ENCODE measurements around the gene SLC10A7. TPM values are rescaled to one million over a fixed set of nuclear protein-coding genes. Genes with fewer than 3 reads are reported as not detected.
A peak's percentile ranks its signal among the peaks of the same experiment; 100 is the strongest.

Gene SLC10A7
- total and polyA plus RNA-seq, 9 of the 15 experiments (the other 6 are each of a cell fraction or from before 2014, with no cell fraction given) = 6.4 to 22.8 (median 16.1) TPM

- TF ChIP-seq, protein P1, sequence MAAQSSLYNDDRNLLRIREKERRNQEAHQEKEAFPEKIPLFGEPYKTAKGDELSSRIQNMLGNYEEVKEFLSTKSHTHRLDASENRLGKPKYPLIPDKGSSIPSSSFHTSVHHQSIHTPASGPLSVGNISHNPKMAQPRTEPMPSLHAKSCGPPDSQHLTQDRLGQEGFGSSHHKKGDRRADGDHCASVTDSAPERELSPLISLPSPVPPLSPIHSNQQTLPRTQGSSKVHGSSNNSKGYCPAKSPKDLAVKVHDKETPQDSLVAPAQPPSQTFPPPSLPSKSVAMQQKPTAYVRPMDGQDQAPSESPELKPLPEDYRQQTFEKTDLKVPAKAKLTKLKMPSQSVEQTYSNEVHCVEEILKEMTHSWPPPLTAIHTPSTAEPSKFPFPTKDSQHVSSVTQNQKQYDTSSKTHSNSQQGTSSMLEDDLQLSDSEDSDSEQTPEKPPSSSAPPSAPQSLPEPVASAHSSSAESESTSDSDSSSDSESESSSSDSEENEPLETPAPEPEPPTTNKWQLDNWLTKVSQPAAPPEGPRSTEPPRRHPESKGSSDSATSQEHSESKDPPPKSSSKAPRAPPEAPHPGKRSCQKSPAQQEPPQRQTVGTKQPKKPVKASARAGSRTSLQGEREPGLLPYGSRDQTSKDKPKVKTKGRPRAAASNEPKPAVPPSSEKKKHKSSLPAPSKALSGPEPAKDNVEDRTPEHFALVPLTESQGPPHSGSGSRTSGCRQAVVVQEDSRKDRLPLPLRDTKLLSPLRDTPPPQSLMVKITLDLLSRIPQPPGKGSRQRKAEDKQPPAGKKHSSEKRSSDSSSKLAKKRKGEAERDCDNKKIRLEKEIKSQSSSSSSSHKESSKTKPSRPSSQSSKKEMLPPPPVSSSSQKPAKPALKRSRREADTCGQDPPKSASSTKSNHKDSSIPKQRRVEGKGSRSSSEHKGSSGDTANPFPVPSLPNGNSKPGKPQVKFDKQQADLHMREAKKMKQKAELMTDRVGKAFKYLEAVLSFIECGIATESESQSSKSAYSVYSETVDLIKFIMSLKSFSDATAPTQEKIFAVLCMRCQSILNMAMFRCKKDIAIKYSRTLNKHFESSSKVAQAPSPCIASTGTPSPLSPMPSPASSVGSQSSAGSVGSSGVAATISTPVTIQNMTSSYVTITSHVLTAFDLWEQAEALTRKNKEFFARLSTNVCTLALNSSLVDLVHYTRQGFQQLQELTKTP (IDR thresholded peaks at IDR 0.05; ENCODE audit: low read depth in 1 of 2, partially characterized antibody in 2 of 2) = peak in 1 of 2 experiments; percentile 49
- 0 out of 2 replicates have a peak, but pooled peaks have one; percentile 12 for TF ChIP-seq FOXM1 (IDR thresholded peaks at IDR 0.05; ENCODE audit: low read depth)
- no peak for TF ChIP-seq FOXM1 (CRISPR knock-in tag; IDR thresholded peaks at IDR 0.05; ENCODE audit: low read depth)
- TF ChIP-seq SIN3A (IDR thresholded peaks at IDR 0.05; ENCODE audit: borderline replicate concordance in 2 of 2, control insufficient read depth in 1 of 2, low read depth in 2 of 2, low read length in 2 of 2) = 0 out of 4 replicates have a peak, but pooled peaks of 1 of the 2 experiments have one; percentile 33
- no peak for TF ChIP-seq ZFPM2 (CRISPR knock-in tag; IDR thresholded peaks at IDR 0.05)
- TF ChIP-seq TAF7 (tag; IDR thresholded peaks at IDR 0.05) = peak; percentile 61; the same call in 1 of the 2 replicates
- TF ChIP-seq ZNF431 (CRISPR knock-in tag; IDR thresholded peaks at IDR 0.05) = peak; percentile 48; the same call in 1 of the 2 replicates
- TF ChIP-seq SPI1 (IDR thresholded peaks at IDR 0.05; ENCODE audit: borderline replicate concordance, low read depth, low read length) = no peak
- 0 out of 2 replicates have a peak, but pooled peaks have one; percentile 10 for TF ChIP-seq RNF2 (IDR thresholded peaks at IDR 0.05)
- TF ChIP-seq, protein P2, sequence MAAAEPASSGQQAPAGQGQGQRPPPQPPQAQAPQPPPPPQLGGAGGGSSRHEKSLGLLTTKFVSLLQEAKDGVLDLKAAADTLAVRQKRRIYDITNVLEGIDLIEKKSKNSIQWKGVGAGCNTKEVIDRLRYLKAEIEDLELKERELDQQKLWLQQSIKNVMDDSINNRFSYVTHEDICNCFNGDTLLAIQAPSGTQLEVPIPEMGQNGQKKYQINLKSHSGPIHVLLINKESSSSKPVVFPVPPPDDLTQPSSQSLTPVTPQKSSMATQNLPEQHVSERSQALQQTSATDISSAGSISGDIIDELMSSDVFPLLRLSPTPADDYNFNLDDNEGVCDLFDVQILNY (CRISPR knock-in tag; IDR thresholded peaks at IDR 0.05) = no peak
- TF ChIP-seq XRCC5 (IDR thresholded peaks at IDR 0.05; ENCODE audit: low read depth, low read length) = peak; percentile 25; the same call in 1 of the 2 replicates
- 0 out of 2 replicates have a peak, but pooled peaks have one; percentile 19 for TF ChIP-seq SMARCE1 (IDR thresholded peaks at IDR 0.05)
- no peak for TF ChIP-seq CEBPZ (IDR thresholded peaks at IDR 0.05; ENCODE audit: borderline replicate concordance, low read depth, low read length)
- peak; percentile 52 for TF ChIP-seq POLR2B (IDR thresholded peaks at IDR 0.05; ENCODE audit: low read depth, partially characterized antibody)
- no peak for TF ChIP-seq HMBOX1 (IDR thresholded peaks at IDR 0.05)
- TF ChIP-seq SMARCA5 (IDR thresholded peaks at IDR 0.05) = 0 out of 2 replicates have a peak, but pooled peaks have one; percentile 2
- TF ChIP-seq NBN (IDR thresholded peaks at IDR 0.05; ENCODE audit: low read depth) = peak; percentile 8; the same call in 1 of the 2 replicates
- 0 out of 4 replicates have a peak, but pooled peaks of 1 of the 2 experiments have one; percentile 52 for TF ChIP-seq MAZ (CRISPR knock-in tag; conservative IDR thresholded peaks at IDR 0.05 in 1 of 2, IDR thresholded peaks at IDR 0.05 in 1 of 2)
- peak in 1 of 2 experiments; percentile 90; a peak in 1 of 4 replicates for TF ChIP-seq ARNT (IDR thresholded peaks at IDR 0.05)
Measured at GRCh38 chr4:146521541-146522097, at the start of gene SLC10A7 (continued).

Measured in K562 (cell line).